Retina (tissue), 1 donor: ENCODE data around the gene LRTM1.

ENCODE experiments used
- DNase-seq: peaks from one replicate; pipeline ENCODE4 v3.0.0-alpha.2; 2016

LRTM1 gene

DNA sequence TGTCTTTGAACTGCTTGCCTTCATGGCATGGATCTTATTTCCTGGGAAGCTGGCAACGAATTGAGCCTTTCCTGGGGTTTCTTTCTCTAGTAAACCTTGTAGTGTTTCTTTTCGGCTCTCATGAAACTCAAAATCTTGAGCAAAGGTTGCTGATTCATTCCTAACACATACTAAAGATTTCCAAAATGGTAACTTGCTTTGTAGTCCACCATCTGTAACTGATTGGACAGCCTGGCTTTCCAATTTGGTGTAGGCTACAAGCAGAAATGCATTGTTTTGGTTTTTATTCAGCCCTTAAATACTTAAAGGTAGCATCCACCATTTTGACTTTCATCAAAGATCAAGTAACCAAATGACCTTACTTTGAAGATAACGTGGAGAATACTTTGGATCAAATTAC lies 38.1 kb downstream of the LRTM1 start:
- DNase-seq = no peak

DNA sequence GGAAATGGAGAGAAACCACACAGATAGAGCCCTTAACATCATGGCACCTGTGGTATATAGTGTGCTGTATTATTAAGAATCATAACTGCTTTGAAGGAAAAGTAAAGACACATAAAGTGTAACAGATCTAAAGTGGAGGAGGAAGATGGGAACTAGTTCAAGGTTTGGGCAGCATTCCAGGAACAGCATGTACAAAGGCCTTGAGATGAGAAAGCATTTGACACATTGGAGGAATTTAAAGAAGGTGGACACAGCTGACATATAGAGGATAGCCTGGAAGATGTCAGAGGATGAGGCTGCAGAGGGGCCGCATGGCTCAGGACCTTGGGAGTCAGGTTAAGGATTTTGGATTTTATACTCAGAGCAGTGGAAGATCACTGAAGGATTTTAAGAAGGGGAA lies 39.0 kb downstream of the LRTM1 start:
- DNase-seq = no peak

DNA sequence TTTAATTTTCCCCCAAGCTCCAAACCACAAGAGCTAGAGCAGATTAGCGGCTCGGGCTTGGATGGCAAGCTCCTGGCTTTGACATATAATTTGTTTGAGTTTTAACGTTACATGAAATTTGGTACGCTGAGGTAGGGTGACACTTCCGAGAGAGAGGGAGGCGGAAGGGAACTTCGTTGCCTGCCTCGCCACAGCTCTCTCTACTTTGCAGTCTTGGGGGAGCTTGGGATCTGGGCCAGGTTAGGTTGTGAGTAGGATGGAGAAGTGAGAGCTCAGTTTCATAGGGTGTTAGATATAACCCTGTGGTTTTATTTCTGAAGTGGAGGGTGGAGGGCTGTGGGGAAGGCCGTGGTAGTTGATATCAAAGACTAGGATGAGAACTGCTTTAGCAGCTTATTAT lies 39.7 kb downstream of the LRTM1 start:
- DNase-seq = no peak

DNA sequence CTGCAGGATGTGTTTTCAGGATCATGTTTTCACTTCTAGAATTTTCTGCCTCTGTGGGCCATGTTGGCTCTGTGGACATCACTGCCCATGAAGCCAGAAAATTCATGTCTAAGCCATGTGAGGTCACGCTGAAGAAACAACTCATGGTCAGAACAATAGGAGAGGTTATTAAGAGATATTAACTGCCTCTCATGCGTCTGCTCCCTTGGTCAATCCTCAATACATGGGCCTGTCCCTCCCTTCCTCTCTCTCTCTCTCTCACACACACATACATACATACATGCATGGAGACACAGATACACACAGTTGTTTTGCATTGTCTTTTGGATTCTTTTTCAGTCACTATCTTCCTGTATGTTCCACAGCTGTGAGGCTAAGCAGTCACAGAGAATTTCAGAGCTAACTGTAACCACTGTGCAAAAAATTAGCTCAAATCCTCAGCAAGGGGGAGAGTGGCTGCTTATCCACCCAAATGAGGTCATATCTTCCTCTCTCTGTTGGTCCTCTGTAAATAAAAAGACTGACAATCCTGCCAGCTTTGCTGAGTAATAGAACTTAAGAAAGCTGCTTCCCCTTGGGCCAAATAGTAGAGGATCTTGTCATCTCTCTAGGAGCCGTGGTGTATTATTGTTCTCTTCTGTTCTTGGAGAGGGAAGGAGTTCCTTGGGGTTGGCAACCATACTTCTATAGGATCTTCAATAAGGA lies 45.6 kb downstream of the LRTM1 start:
- no peak for DNase-seq

DNA sequence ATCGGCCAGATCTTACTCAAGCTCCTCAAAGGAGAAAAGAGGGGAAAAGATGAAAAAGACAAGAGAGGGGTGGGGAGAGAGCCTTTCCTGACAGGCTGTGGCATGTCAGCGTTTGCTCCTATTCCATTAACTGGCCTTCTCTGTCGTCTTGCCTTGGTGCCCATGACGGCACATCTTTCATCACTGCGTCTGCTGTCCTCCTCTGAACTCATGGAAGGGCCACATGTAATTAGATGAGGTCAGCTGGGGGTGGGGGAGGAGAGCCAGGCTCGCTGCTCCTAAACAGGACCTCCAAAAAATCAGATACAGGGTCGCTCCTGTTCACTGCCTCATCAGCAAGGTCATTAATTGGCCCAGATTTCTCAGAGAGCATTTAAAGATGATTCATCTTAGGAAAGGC lies 49.7 kb downstream of the LRTM1 start:
- peak; percentile 28 for DNase-seq

DNA sequence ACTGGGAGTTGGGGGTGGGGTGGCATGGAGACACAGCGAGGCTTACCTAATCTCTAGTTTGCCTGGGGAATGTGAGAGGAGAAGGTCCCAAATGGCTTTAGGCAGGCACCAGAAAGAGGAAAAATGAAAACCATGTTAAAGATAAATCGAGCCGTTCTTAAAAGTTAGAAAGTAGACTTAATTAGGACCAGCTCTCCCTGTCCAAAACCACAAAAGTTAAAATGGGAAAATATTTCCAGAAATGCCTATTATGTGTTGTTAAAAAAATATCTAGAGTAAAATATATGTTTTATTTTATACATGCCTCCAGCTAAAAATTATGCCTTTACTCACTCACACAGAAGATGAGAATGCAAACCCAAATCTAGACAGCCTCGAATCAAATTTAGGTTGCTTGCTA lies 50.1 kb downstream of the LRTM1 start:
- DNase-seq = no peak

DNA sequence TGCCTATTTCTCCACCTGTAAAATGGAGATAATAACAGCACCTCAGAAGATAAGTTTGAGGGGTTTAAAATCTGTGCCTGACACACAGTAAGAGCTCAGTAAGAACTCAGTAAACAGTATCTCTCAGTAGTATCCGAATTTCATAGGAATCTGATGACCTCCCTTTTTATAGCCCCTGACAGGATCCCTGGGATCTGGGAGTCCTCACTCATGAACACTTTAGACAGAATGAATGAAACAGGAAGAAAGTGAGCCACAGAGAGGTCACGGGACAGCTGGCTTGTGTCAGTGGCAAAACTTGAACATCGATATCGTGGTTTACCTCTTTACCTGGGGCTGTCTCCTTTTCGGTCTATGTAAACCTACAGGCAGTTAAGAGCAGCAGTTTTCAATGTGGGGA lies 51.2 kb downstream of the LRTM1 start:
- no peak for DNase-seq

DNA sequence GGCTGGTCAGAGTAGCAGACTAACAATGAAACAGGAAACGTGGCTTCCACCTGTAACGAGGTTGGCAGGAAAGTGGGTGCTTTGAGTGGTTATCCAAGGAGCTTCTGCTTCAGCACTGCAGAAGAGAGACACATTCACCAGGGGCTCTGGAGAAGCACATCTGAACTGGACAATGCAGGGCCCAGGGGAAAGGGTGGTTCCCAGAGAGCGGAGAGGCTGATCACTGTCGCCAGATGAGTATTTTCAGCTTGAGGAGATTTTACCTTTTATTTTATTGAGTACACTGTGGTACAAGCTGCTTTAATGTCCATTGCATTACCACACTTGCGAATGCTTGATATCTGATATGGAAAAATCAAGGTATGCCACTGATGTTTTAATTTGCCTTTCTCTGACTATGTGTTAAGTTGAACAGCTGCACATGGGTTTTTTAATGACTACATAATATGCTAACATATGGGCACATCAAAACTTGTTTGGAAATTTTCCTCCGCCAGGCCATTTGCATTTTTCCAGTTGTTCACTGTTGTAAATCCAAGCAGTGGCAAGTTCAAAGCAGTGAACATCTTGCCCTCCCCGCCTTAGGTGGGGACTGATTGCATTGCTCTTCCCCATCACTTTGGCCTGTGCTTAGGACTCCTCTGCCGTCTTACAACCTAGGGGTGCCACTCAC lies 52.1 kb downstream of the LRTM1 start:
- no peak for DNase-seq

DNA sequence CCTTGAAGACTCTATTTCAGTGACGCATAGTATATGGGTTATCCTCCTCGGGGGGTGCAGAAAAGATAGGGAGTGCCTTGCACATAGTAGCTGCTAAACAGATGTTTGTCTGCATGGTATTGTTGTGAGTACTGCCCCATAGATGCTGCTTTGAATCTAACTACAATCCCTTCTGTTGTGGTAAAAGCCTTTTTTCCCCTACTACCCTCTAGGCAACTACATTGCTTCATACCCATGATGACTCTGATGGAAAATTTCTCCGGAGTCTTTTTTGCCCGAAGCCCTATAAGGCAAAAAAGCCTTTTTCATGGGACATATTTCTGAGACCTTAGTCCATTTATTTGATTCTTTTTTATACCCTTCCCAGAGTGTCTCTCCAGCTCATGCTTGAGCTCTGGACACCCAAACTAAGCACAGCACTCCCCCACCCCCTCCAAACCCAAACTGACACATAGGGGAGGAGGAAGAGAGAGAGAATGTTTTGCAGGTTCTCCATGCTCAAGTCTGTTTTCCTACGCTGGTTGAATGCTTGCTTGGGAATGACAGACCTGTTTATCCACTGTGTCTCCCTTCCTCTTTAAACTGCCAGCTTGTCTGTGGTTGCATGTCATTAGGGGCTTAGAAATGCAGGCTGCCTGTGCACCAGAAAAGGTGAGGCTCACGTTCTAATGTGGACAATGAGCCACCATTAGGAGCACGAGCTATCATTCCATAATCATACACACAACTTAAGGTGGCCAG lies 52.9 kb downstream of the LRTM1 start:
- no peak for DNase-seq

DNA sequence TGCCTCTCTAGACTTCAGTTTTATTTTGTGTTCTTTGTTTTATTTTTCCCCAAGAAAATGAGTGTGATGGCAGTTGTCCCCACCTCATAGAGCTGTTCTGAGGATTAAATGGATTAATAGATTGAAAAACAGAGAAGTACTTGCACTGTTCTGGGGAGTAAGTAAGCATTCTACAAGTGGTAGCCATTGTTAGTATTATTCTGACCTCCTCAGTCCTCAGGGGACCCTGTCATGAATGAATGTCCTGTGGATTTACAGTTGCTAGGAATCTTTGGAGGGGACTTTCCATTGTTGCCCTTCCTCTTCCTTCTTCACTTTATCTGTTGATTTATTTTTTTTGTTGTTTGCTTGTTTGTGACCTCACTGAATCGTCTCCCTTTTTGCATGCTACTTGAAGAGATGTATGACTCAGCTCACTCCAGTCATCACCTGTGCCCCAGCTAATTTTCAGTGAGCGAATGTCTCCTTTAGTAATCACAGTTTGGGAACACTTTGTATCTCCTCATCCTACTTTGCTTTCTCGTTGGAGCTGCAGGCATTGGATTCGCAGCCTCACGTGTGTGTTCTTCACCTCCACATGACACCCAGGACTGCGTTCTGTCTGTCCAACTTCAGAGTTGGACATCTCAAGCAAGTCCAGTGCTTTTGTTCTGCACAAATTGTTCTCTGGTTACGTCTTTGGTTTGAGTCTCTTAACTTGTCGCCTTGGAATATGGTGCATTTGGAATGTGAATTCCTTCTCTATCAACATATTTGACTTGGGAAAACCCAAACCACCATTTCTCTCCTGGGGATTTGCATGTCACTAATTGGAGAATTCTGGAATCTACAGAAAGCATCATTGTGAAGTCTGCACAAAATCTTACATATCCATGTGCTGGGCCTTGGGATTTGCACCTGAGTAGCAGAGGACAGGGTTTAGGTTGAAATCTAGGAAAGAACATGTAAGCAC lies 54.5 kb downstream of the LRTM1 start:
- no peak for DNase-seq

DNA sequence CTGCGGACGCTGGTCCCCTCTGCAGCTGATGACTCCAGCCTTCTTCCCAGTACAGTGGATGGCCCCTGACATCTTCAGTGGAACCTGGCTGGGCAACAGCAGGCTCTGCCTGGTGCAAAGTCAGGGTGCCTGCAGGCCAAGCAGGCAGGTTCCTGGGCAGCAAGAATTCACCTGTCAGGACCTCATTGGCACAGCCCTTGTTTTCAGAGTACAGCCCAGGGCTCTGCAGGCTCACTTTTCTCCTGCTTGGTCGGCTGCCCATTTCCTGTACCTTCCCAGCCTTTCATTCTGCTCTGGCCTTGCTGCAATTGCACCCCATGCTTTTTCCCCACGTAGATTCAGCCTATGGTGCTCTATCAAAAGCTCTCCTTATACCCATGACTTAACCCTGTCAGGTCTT lies 56.0 kb downstream of the LRTM1 start:
- DNase-seq = no peak

DNA sequence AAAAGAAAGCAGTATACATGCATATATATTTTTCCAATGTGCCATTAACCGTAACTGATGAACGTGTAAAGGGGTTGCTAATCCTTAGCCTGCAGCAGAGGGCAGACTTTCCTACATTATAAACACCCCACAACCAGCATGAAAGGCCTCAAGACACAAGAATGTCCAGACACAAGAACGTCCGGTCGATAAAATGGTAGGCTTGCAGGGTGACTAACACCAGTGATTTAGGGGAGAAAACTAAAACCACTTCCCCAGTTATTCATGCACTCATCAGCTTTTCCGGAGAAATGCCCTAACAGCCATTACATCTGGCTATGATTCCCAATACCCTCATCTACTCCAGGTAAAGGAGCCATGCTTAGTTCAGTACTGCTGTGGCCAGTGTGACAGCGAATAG lies 57.4 kb downstream of the LRTM1 start:
- peak; percentile 40 for DNase-seq
